NCI-H146 treated with DMSO at 0.1 percent for 48 hours (cell line): ENCODE data around the gene PPM1B.
"Not testable (repeated sequence)": the region's sequence is repeated elsewhere in the genome, so short reads cannot be mapped to it uniquely, and the experiment has no call there.

Experiments
- DNase-seq: peaks from one replicate; lab custom pipeline; 2025; ENCODE audit not compliant: unreplicated experiment; lab: John Stamatoyannopoulos, UW

Gene PPM1B

GRCh38 chr2:44168681-44169154 lies at the start of gene PPM1B:
PPM1B (plus strand) TSS chr2:44168875; CDS start chr2:44201200, 32,325 bp downstream.
- DNase-seq, result no peak

GRCh38 chr2:44119878-44120277 lies 48.8 kb upstream of the PPM1B start:
- no peak for DNase-seq

GRCh38 chr2:44120428-44120827 lies 48.2 kb upstream of the PPM1B start:
- no peak for DNase-seq

GRCh38 chr2:44121899-44122298 lies 46.8 kb upstream of the PPM1B start:
- DNase-seq, result no peak

GRCh38 chr2:44124500-44124899 lies 44.2 kb upstream of the PPM1B start:
- no peak for DNase-seq

GRCh38 chr2:44126106-44126797 lies 42.4 kb upstream of the PPM1B start:
- no peak for DNase-seq

GRCh38 chr2:44130441-44130840 lies 38.2 kb upstream of the PPM1B start:
- DNase-seq, result no peak

GRCh38 chr2:44131177-44131576 lies 37.5 kb upstream of the PPM1B start:
- DNase-seq, result no peak

- DNase-seq, result not testable (repeated sequence)
These were observed 35.1 kb upstream of the PPM1B start for GRCh38 chr2:44133602-44134001.

GRCh38 chr2:44134848-44135247 lies 33.8 kb upstream of the PPM1B start:
- no peak for DNase-seq

GRCh38 chr2:44135296-44135695 lies 33.4 kb upstream of the PPM1B start:
- DNase-seq, result no peak

- no peak for DNase-seq
These were observed 32.9 kb upstream of the PPM1B start for GRCh38 chr2:44135771-44136170.

GRCh38 chr2:44136252-44136651 lies 32.4 kb upstream of the PPM1B start:
- DNase-seq, result no peak

- no peak for DNase-seq
These were observed 31.6 kb upstream of the PPM1B start for GRCh38 chr2:44137048-44137447.

- DNase-seq, result no peak
These were observed 30.7 kb upstream of the PPM1B start for GRCh38 chr2:44137872-44138551.

- DNase-seq, result no peak
These were observed 28.9 kb upstream of the PPM1B start for GRCh38 chr2:44139741-44140140.

- no peak for DNase-seq
These were observed 26.4 kb upstream of the PPM1B start for GRCh38 chr2:44142306-44142705.

- no peak for DNase-seq
These were observed 25.0 kb upstream of the PPM1B start for GRCh38 chr2:44143701-44144100.

GRCh38 chr2:44148999-44149398 lies 19.7 kb upstream of the PPM1B start:
- DNase-seq, result no peak

- DNase-seq, result no peak
These were observed 18.2 kb upstream of the PPM1B start for GRCh38 chr2:44150473-44150872.

- no peak for DNase-seq
These were observed 15.6 kb upstream of the PPM1B start for GRCh38 chr2:44152865-44153669.
